ENCODE data around the gene PLOD2. TPM values are rescaled to one million over a fixed set of nuclear protein-coding genes. Genes with fewer than 3 reads are reported as not detected.

The PLOD2 gene
- total RNA-seq, 1 experiment from 2014 or later, result 19.3 TPM

DNA sequence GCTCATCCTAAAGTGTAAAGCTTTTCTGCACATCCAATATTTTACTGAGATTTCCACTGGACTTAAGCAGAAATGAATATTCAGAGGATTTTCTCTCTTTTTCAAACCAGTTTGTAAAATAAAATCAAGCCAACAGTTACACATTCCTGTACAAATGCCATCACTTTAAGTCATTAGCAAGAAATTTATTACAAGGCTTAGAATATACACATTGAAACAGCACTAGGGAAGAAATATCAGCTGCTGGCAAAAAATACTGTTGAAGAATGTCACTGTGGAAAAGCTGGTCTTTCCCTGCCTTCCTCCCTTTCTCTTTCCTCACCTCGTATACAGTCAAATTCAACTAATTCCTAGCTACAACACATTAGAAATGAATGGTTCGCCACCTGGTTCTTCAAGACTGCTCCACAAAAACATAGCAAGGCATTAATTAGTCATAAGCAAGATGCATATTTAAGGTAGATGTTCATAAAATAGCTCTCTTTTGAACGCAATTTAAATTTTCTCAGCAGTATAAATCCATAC lies 21.3 kb downstream of the PLOD2 start:
- H4K5ac ChIP-seq (ENCODE audit: insufficient read length, low read depth, low read length), result no peak overlapping the region
- no peaks in the 10 kb centered on the region for H3K9me3 ChIP-seq (ENCODE audit: control insufficient read depth, low read depth, low read length)
- H2BK120ac ChIP-seq (ENCODE audit: low read depth, low read length, poor library complexity, severe bottlenecking), result no peak overlapping the region
- H2BK5ac ChIP-seq (ENCODE audit: insufficient read length, low read length), result no peak overlapping the region
- Mint-ChIP-seq H3K27ac (no peak overlapping the region), H3K36me3 (ENCODE audit: insufficient read depth in 1 of 3, low read depth in 3 of 3) (no peaks in the 10 kb centered on the region), H3K4me1 (peaks cover 10 to 16% of the 10 kb centered on the region in 2 experiments), H3K27me3 (ENCODE audit: low read depth) (no peaks in the 10 kb centered on the region), H3K4me3 (no peak overlapping the region), H3K9me3 (no peaks in the 10 kb centered on the region)
- H3K27me3 ChIP-seq (ENCODE audit: insufficient read depth, low read length), result no peaks in the 10 kb centered on the region
- no peak overlapping the region for H3K9ac ChIP-seq (ENCODE audit: extremely low read depth, insufficient read length, low read length)
- H2AFZ ChIP-seq (ENCODE audit: low read length), result no peak overlapping the region
- no peak overlapping the region for H3K27ac ChIP-seq (ENCODE audit: insufficient read length, low read depth, low read length)
- H4K91ac ChIP-seq (ENCODE audit: insufficient read length, low read depth, low read length), result no peak overlapping the region
- H3K23ac ChIP-seq (ENCODE audit: insufficient read length, low read depth, low read length), result no peak overlapping the region
- no peaks in the 10 kb centered on the region for H3K79me1 ChIP-seq (ENCODE audit: insufficient read depth, low read depth, low read length, poor library complexity, severe bottlenecking)
- H2BK12ac ChIP-seq (ENCODE audit: insufficient read length, low read depth, low read length), result no peak overlapping the region
- no peak overlapping the region for H3T11ph ChIP-seq (ENCODE audit: low read length)
- H3K18ac ChIP-seq (ENCODE audit: insufficient read length, low read depth, low read length), result no peak overlapping the region
- H3K23me2 ChIP-seq (ENCODE audit: insufficient read length, low read depth, low read length, poor library complexity, severe bottlenecking), result no peaks in the 10 kb centered on the region
- peaks cover 7% of the 10 kb centered on the region; the same call in 1 of the 2 replicates for H3K4me1 ChIP-seq (ENCODE audit: insufficient read depth, low read length)
- H2BK15ac ChIP-seq (ENCODE audit: low read depth, low read length), result no peak overlapping the region
- no peak overlapping the region for H4K8ac ChIP-seq (replicated peaks; ENCODE audit: insufficient read length, low read depth, low read length)
- H3K56ac ChIP-seq (ENCODE audit: insufficient read length, low read depth, low read length), result no peak overlapping the region
- DNase-seq, result no peak
- no peaks in the 10 kb centered on the region; the same call in 1 of the 2 replicates for H3K79me2 ChIP-seq (ENCODE audit: insufficient read depth, low read length)
- no CpG with 5 or more reads among the region's 3 CpGs for WGBS (ENCODE audit: extremely low coverage, insufficient read length, low lambda C conversion rate)
- TF ChIP-seq, protein P1, sequence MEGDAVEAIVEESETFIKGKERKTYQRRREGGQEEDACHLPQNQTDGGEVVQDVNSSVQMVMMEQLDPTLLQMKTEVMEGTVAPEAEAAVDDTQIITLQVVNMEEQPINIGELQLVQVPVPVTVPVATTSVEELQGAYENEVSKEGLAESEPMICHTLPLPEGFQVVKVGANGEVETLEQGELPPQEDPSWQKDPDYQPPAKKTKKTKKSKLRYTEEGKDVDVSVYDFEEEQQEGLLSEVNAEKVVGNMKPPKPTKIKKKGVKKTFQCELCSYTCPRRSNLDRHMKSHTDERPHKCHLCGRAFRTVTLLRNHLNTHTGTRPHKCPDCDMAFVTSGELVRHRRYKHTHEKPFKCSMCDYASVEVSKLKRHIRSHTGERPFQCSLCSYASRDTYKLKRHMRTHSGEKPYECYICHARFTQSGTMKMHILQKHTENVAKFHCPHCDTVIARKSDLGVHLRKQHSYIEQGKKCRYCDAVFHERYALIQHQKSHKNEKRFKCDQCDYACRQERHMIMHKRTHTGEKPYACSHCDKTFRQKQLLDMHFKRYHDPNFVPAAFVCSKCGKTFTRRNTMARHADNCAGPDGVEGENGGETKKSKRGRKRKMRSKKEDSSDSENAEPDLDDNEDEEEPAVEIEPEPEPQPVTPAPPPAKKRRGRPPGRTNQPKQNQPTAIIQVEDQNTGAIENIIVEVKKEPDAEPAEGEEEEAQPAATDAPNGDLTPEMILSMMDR (conservative IDR thresholded peaks at IDR 0.05), result no peak
- no peak overlapping the region for H3K4ac ChIP-seq (ENCODE audit: low read depth, low read length)
- H3K4me2 ChIP-seq (ENCODE audit: insufficient read depth, insufficient read length, low read length), result no peak overlapping the region
- H3K14ac ChIP-seq (ENCODE audit: insufficient read depth, low read length), result no peak overlapping the region
- no peak overlapping the region for H2AK5ac ChIP-seq (ENCODE audit: insufficient read length, low read length)
- no peak overlapping the region for H2BK20ac ChIP-seq (ENCODE audit: low read depth, low read length, poor library complexity, severe bottlenecking)
- H4K20me1 ChIP-seq (ENCODE audit: control insufficient read depth, insufficient read depth, insufficient read length), result no peaks in the 10 kb centered on the region

Measured in H9 (cell line).